ENCODE results near the gene DLG3.

- TF ChIP-seq, protein P1, sequence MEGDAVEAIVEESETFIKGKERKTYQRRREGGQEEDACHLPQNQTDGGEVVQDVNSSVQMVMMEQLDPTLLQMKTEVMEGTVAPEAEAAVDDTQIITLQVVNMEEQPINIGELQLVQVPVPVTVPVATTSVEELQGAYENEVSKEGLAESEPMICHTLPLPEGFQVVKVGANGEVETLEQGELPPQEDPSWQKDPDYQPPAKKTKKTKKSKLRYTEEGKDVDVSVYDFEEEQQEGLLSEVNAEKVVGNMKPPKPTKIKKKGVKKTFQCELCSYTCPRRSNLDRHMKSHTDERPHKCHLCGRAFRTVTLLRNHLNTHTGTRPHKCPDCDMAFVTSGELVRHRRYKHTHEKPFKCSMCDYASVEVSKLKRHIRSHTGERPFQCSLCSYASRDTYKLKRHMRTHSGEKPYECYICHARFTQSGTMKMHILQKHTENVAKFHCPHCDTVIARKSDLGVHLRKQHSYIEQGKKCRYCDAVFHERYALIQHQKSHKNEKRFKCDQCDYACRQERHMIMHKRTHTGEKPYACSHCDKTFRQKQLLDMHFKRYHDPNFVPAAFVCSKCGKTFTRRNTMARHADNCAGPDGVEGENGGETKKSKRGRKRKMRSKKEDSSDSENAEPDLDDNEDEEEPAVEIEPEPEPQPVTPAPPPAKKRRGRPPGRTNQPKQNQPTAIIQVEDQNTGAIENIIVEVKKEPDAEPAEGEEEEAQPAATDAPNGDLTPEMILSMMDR (conservative IDR thresholded peaks at IDR 0.05) = no peak
- no peak for TF ChIP-seq ZFX (IDR thresholded peaks at IDR 0.05)
Measured at GRCh38 chrX:70398899-70399298, 45.7 kb upstream of the DLG3 start.
